ENCODE measurements around the gene FAM241A. TPM values are rescaled to one million over a fixed set of nuclear protein-coding genes. Genes with fewer than 3 reads are reported as not detected.

Gene FAM241A
- total RNA-seq, 1 donor from 2014 or later: 1.5 TPM

- TF ChIP-seq CTCF (IDR thresholded peaks at IDR 0.05): no peak
- Mint-ChIP-seq H3K4me3 (no peak overlapping the region), H3K36me3 (ENCODE audit: low read depth) (no peaks in the 10 kb centered on the region), H3K27me3 (no peaks in the 10 kb centered on the region), H3K27ac (no peak overlapping the region), H3K4me1 (no peaks in the 10 kb centered on the region), H3K9me3 (no peaks in the 10 kb centered on the region)
- DNase-seq (no peak), ATAC-seq (ENCODE audit: low read depth) (no peak)
- POLR2A ChIA-PET: no interaction called here
- intact Hi-C loops (cut with micrococcal nuclease): no loop called here
- CTCF ChIA-PET: interaction anchor here (0.7 kb wide), 1 partner anchor 45 kb away, joined by 3 read pairs; no protein-coding TSS in a partner anchor
Measured at GRCh38 chr4:112185740-112186670, 40.8 kb downstream of the FAM241A start.

GRCh38 chr4:112189754-112190153 lies 44.5 kb downstream of the FAM241A start:
- Mint-ChIP-seq H3K4me3 (no peak overlapping the region), H3K27ac (no peak overlapping the region), H3K9me3 (no peaks in the 10 kb centered on the region), H3K36me3 (ENCODE audit: low read depth) (no peaks in the 10 kb centered on the region), H3K4me1 (no peaks in the 10 kb centered on the region), H3K27me3 (no peaks in the 10 kb centered on the region)
- ATAC-seq (ENCODE audit: low read depth) (no peak), DNase-seq (no peak)
- ChIA-PET CTCF (no interaction called here), POLR2A (interaction anchor here (0.8 kb wide), 1 partner anchor 45 kb away, joined by 5 read pairs; no protein-coding TSS in a partner anchor)
- intact Hi-C loops (cut with micrococcal nuclease): no loop called here
- TF ChIP-seq CTCF (IDR thresholded peaks at IDR 0.05): no peak

GRCh38 chr4:112190684-112191083 lies 45.4 kb downstream of the FAM241A start:
- CTCF ChIA-PET: no interaction called here
- H3K27ac Mint-ChIP-seq: no peak overlapping the region
- POLR2A ChIA-PET: interaction anchor here (0.8 kb wide), 1 partner anchor 44 kb away, joined by 5 read pairs; no protein-coding TSS in a partner anchor

GRCh38 chr4:112196461-112196860 lies 51.2 kb downstream of the FAM241A start:
- Mint-ChIP-seq H3K36me3 (ENCODE audit: low read depth) (no peaks in the 10 kb centered on the region), H3K27me3 (no peaks in the 10 kb centered on the region), H3K9me3 (no peaks in the 10 kb centered on the region), H3K4me1 (no peaks in the 10 kb centered on the region), H3K4me3 (no peak overlapping the region), H3K27ac (no peak overlapping the region)
- DNase-seq (no peak), ATAC-seq (ENCODE audit: low read depth) (no peak)
- ChIA-PET POLR2A (no interaction called here), CTCF (no interaction called here)
- TF ChIP-seq CTCF (IDR thresholded peaks at IDR 0.05): no peak
- intact Hi-C loops (cut with micrococcal nuclease): no loop called here

More at GRCh38 chr4:112190684-112191083, 45.4 kb downstream of the FAM241A start:
- intact Hi-C loops (cut with micrococcal nuclease): no loop called here
- DNase-seq (no peak), ATAC-seq (ENCODE audit: low read depth) (no peak)
- Mint-ChIP-seq H3K36me3 (ENCODE audit: low read depth) (no peaks in the 10 kb centered on the region), H3K27me3 (no peaks in the 10 kb centered on the region), H3K9me3 (no peaks in the 10 kb centered on the region), H3K4me3 (no peak overlapping the region), H3K4me1 (no peaks in the 10 kb centered on the region)
- no peak for TF ChIP-seq CTCF (IDR thresholded peaks at IDR 0.05)

- DNase-seq (no peak), ATAC-seq (ENCODE audit: low read depth) (no peak)
- H3K27ac Mint-ChIP-seq: no peak overlapping the region
- H3K9me3 Mint-ChIP-seq: no peaks in the 10 kb centered on the region
- H3K36me3 Mint-ChIP-seq (ENCODE audit: low read depth): no peaks in the 10 kb centered on the region
- intact Hi-C loops (cut with micrococcal nuclease): no loop called here
- no peaks in the 10 kb centered on the region for H3K4me1 Mint-ChIP-seq
- ChIA-PET POLR2A (no interaction called here), CTCF (no interaction called here)
- H3K27me3 Mint-ChIP-seq: no peaks in the 10 kb centered on the region
- H3K4me3 Mint-ChIP-seq: no peak overlapping the region
- TF ChIP-seq CTCF (IDR thresholded peaks at IDR 0.05): no peak
Measured at GRCh38 chr4:112199041-112199440, 53.8 kb downstream of the FAM241A start.
